Smooth muscle cell of the brain vasculature (primary cell): ENCODE data around the gene EBLN2.

Source experiments
- DNase-seq: peaks from one replicate; pipeline ENCODE4 v3.0.0-alpha.2; 2012; ENCODE audit warnings: low read depth, low spot score

The EBLN2 gene

GRCh38 chr3:73107215-73107614 is 45.8 kb downstream of the EBLN2 start:
- DNase-seq: no peak

- DNase-seq: no peak
Measured at GRCh38 chr3:73107676-73108187, 46.3 kb downstream of the EBLN2 start.

GRCh38 chr3:73108750-73109149 is 47.3 kb downstream of the EBLN2 start:
- DNase-seq: no peak

GRCh38 chr3:73110530-73110929 is 49.1 kb downstream of the EBLN2 start:
- DNase-seq: no peak
